Measurements from ENCODE around the gene MT1M. TPM values are rescaled to one million over a fixed set of nuclear protein-coding genes. Genes with fewer than 3 reads are reported as not detected.
A peak's percentile ranks its signal among the peaks of the same experiment; 100 is the strongest.

The MT1M gene
- total and polyA plus RNA-seq, 2 of the 4 experiments (the other 2 are of a cell fraction): 0.10 TPM; not detected in 1

DNA sequence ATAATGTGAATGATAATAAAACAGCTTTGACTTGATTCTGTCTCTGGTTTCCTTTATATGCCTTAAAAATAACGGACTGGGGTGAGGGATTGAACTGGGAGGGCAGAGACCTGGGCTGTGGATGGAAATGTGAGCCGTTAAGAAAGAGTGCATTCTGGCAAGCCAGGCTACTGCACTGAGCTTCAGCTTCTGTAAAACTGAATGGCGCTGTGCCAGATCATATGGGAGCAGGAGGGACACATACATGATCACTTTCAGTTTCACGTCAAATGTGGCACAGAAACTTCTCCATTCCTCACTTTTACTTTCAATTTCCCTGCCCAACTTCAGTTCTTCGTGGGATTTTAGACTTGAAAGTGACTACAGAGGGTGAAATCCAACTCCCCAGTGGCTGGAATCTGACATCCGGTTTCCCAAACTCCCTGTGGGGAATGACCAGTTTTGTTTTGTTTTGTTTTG, 23.0 kb upstream of the MT1M start:
- H2BK15ac ChIP-seq (ENCODE audit: low read depth, low read length): peak overlapping the region; percentile 63
- POLR2A ChIA-PET (ENCODE audit: unreplicated experiment): no interaction called here
- H4K91ac ChIP-seq (ENCODE audit: insufficient read depth, low read depth, low read length): peak overlapping the region; percentile 83
- peak overlapping the region; percentile 63 for H3K27ac ChIP-seq (ENCODE audit: insufficient read depth, low read length)
- peak overlapping the region; percentile 78 for H3K56ac ChIP-seq (ENCODE audit: extremely low read depth, insufficient read depth, low read length)
- peak overlapping the region; percentile 65 for H3K9ac ChIP-seq (ENCODE audit: low read depth, low read length)
- 0% methylated on average over 2 of the region's 6 CpGs; no CpG with 5 or more reads in 1 of the 2 experiments for WGBS, 2 experiments (ENCODE audit: extremely low coverage in 2 of 2, insufficient read length in 1 of 2)
- intact Hi-C loops (cut with micrococcal nuclease): loop anchor here (2.0 to 10.0 kb wide), 4 partner anchors 17 to 255 kb away; partner anchors contain the start of gene MT1X
- dilution Hi-C loops (cut with HindIII; ENCODE audit: low sequenced_read_pairs, unreplicated experiment): no loop called here
- peak overlapping the region; percentile 54 for H2AFZ ChIP-seq (replicated peaks; ENCODE audit: low read length, poor library complexity)
- H2AK9ac ChIP-seq (replicated peaks; ENCODE audit: low read depth, low read length, poor library complexity): peak overlapping the region; percentile 83
- peaks cover 11% of the 10 kb centered on the region for H4K20me1 ChIP-seq (ENCODE audit: insufficient read depth, low read length)
- H3K9me1 ChIP-seq (ENCODE audit: insufficient read depth, low read length): peaks cover 22% of the 10 kb centered on the region
- H2BK120ac ChIP-seq (ENCODE audit: low read depth, low read length): peak overlapping the region; percentile 92
- no TSS peak for BruUV-seq (replicated peaks)
- in situ Hi-C loops (cut with MboI; ENCODE audit: low sequenced_read_pairs): no loop called here
- CTCF ChIA-PET: no interaction called here
- H3K4ac ChIP-seq (ENCODE audit: low read depth, low read length): peak overlapping the region; percentile 92
- no peaks in the 10 kb centered on the region for H3K9me3 ChIP-seq (ENCODE audit: control insufficient read depth, insufficient read depth, low read length)
- peak overlapping the region; percentile 74 for H2BK20ac ChIP-seq (ENCODE audit: low read depth, low read length)
- no peaks in the 10 kb centered on the region for H3K36me3 ChIP-seq (ENCODE audit: control insufficient read depth, insufficient read depth, low read length)
- H3K27me3 ChIP-seq (ENCODE audit: control insufficient read depth, insufficient read depth, low read length): no peaks in the 10 kb centered on the region
- peak overlapping the region; percentile 98 for H2BK5ac ChIP-seq (ENCODE audit: low read depth, low read length, poor library complexity, severe bottlenecking)
- DNase-seq (peak; percentile 92), ATAC-seq (ENCODE audit: low read depth) (peak; percentile 7)
- peak overlapping the region; percentile 36 to 81 for H4K8ac ChIP-seq (ENCODE audit: low read depth in 2 of 2, low read length in 2 of 2)
- peak overlapping the region; percentile 98 for H3K23ac ChIP-seq (ENCODE audit: low read depth, low read length)
- H3K14ac ChIP-seq (replicated peaks; ENCODE audit: low read depth, low read length): peak overlapping the region; percentile 82
- H3K4me1 ChIP-seq (ENCODE audit: control insufficient read depth, insufficient read depth, low read length): peaks cover 30% of the 10 kb centered on the region
- H3K4me3 ChIP-seq (ENCODE audit: insufficient read depth, low read depth, low read length): peak overlapping the region; percentile 72
- peaks cover 2 to 53% of the 10 kb centered on the region in 2 experiments; a peak in 3 of 4 replicates for H3K79me1 ChIP-seq (ENCODE audit: low read depth in 1 of 2, low read length in 2 of 2)
- peak overlapping the region; percentile 12; the same call in 1 of the 2 replicates for H4K5ac ChIP-seq (ENCODE audit: low read depth, low read length)
- peak overlapping the region; percentile 40 for H3K18ac ChIP-seq (ENCODE audit: low read depth, low read length)
- H2AK5ac ChIP-seq (ENCODE audit: low read depth, low read length): peak overlapping the region; percentile 91
- H3K4me2 ChIP-seq (ENCODE audit: low read depth, low read length): peak overlapping the region; percentile 78
- TF ChIP-seq MXI1 (IDR thresholded peaks at IDR 0.05; ENCODE audit: borderline replicate concordance, low read depth, low read length): no peak
- TF ChIP-seq RAD21 (IDR thresholded peaks at IDR 0.05; ENCODE audit: low read length): peak; percentile 5; the same call in 1 of the 2 replicates
- no peak for TF ChIP-seq MAZ (IDR thresholded peaks at IDR 0.05; ENCODE audit: borderline replicate concordance, low read depth, low read length)
- TF ChIP-seq RFX5 (IDR thresholded peaks at IDR 0.05; ENCODE audit: low read depth, low read length): no peak
- TF ChIP-seq FOS (IDR thresholded peaks at IDR 0.05; ENCODE audit: low read depth, low read length): no peak; the same call in 1 of the 2 replicates
- TF ChIP-seq POLR2A (IDR thresholded peaks at IDR 0.05; ENCODE audit: low read depth, low read length): no peak
- no peak for TF ChIP-seq MAFK (IDR thresholded peaks at IDR 0.05; ENCODE audit: low read depth, low read length)
- no peak for TF ChIP-seq USF2 (IDR thresholded peaks at IDR 0.05; ENCODE audit: low read depth, low read length)
- no peak; the same call in 1 of the 2 replicates for TF ChIP-seq SMC3 (IDR thresholded peaks at IDR 0.05; ENCODE audit: low read depth, low read length)
- TF ChIP-seq, protein P1, sequence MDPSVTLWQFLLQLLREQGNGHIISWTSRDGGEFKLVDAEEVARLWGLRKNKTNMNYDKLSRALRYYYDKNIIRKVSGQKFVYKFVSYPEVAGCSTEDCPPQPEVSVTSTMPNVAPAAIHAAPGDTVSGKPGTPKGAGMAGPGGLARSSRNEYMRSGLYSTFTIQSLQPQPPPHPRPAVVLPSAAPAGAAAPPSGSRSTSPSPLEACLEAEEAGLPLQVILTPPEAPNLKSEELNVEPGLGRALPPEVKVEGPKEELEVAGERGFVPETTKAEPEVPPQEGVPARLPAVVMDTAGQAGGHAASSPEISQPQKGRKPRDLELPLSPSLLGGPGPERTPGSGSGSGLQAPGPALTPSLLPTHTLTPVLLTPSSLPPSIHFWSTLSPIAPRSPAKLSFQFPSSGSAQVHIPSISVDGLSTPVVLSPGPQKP (IDR thresholded peaks at IDR 0.05; ENCODE audit: borderline replicate concordance, low read depth, low read length): no peak
- TF ChIP-seq, protein P2, sequence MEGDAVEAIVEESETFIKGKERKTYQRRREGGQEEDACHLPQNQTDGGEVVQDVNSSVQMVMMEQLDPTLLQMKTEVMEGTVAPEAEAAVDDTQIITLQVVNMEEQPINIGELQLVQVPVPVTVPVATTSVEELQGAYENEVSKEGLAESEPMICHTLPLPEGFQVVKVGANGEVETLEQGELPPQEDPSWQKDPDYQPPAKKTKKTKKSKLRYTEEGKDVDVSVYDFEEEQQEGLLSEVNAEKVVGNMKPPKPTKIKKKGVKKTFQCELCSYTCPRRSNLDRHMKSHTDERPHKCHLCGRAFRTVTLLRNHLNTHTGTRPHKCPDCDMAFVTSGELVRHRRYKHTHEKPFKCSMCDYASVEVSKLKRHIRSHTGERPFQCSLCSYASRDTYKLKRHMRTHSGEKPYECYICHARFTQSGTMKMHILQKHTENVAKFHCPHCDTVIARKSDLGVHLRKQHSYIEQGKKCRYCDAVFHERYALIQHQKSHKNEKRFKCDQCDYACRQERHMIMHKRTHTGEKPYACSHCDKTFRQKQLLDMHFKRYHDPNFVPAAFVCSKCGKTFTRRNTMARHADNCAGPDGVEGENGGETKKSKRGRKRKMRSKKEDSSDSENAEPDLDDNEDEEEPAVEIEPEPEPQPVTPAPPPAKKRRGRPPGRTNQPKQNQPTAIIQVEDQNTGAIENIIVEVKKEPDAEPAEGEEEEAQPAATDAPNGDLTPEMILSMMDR (conservative IDR thresholded peaks at IDR 0.05; ENCODE audit: low read depth, low read length): 0 out of 2 replicates have a peak, but pooled peaks have one; percentile 24
- TF ChIP-seq CEBPB (IDR thresholded peaks at IDR 0.05; ENCODE audit: low read depth, low read length): 0 out of 2 replicates have a peak, but pooled peaks have one; percentile 23
- TF ChIP-seq RCOR1 (IDR thresholded peaks at IDR 0.05; ENCODE audit: insufficient replicate concordance, low read length): no peak
- 0 out of 2 replicates have a peak, but pooled peaks have one; percentile 1 for TF ChIP-seq NFE2L2 (IDR thresholded peaks at IDR 0.05; ENCODE audit: low read depth, low read length)
- no peak for TF ChIP-seq CHD1 (IDR thresholded peaks at IDR 0.05; ENCODE audit: low read depth, low read length)
